AG10803 (cell line): Measurements from ENCODE around the gene RABL2A.
A peak's percentile ranks its signal among the peaks of the same experiment; 100 is the strongest.
"Not testable (repeated sequence)": the region's sequence is repeated elsewhere in the genome, so short reads cannot be mapped to it uniquely, and the experiment has no call there.

ENCODE experiments used
- DNase-seq: peaks from one replicate; pipeline ENCODE4 v3.0.0; 2010; ENCODE audit warnings: low read depth
- H3K4me3 ChIP-seq: 2 replicates; pipeline ENCODE4 v1.5.1; 2011; ENCODE audit warnings: mild to moderate bottlenecking, low read length, control low read depth
- TF ChIP-seq, protein P1 (sequence below): conservative IDR thresholded peaks from 2 replicates; pipeline ENCODE4 v1.5.1; 2011; ENCODE audit warnings: mild to moderate bottlenecking, low read length, control low read depth, inconsistent platforms

The RABL2A gene

DNA sequence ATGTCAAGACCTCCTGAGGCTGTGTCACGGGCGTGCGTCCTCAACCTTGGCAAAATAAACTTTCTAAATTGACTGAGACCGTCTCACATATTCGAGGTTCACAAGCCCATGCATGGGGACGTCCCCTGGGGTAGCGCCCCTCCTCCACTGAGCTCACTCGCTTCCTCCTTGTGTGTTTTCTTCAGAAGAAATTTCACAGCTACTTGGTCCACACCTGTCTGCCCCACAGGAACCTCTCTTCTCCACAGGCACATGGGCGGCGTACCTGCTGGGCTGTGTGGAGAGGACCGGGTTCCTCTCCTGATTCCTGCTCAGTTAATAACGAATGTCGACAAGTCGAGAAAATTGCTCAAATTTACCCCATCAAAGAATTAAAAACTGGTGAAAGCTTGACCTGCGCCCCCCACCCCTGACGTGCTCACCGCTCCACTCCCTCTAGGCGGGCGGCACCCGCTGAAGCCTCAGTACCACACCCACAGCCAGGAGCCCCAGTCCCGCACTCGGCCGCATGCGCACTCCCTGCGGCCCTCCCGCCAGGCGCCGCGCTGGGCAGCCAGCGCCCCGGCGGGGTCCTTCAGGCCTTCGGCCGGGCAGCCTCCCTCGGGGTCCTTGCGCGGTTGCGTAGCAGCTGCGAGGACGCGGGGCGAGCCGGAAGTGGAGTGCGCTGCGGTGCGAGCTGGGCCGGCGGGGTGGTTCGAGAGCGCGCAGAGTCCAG lies at the start of gene RABL2A:
TSS of gene RABL2A (plus strand) at position 651 of the 715 bp plus-strand sequence. CDS start 1,341 bp downstream, outside the sequence.
- peak within 1 kb of the TSS; percentile 64 for H3K4me3 ChIP-seq
- peak; percentile 74 for DNase-seq

DNA sequence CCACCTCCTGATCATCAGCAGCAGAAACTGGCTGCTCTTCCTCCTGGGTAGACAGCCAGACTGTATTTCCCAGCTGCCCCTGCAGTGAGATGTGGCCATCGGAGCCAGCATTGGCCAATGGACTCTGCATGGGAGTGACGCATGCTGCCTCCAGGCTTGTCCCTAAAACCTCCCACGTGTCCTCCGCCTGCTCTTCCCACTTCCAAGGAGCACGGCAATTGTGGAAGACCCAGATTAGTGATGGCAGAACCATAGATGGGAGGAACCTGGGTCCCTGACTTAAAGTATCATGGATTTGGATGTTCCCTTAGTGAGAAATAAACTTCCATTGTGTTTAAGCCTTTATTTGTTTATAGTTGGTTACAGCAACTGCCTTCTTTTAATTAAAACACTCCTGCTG lies 48.6 kb upstream of the RABL2A start:
- H3K4me3 ChIP-seq, DNase-seq: not testable (repeated sequence)

DNA sequence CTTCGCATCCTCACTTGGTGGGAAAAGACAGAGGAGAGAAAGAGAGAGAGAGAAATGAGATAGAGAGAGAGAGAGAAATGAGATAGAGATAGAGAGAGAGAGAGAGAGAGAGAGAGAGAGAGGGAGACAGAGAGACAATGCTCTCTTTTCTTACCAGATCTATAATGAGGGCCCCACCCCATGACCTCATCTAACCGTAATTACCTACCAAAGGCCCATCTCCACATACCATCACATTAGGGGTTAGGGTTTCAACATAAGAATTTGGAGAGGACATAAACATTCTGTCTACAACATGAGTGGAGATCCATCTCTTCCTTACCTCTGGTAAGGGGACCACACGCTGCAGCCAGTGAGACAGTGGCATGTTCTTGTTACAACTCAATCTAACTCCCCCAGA lies 44.6 kb upstream of the RABL2A start:
- H3K4me3 ChIP-seq, DNase-seq: not testable (repeated sequence)

DNA sequence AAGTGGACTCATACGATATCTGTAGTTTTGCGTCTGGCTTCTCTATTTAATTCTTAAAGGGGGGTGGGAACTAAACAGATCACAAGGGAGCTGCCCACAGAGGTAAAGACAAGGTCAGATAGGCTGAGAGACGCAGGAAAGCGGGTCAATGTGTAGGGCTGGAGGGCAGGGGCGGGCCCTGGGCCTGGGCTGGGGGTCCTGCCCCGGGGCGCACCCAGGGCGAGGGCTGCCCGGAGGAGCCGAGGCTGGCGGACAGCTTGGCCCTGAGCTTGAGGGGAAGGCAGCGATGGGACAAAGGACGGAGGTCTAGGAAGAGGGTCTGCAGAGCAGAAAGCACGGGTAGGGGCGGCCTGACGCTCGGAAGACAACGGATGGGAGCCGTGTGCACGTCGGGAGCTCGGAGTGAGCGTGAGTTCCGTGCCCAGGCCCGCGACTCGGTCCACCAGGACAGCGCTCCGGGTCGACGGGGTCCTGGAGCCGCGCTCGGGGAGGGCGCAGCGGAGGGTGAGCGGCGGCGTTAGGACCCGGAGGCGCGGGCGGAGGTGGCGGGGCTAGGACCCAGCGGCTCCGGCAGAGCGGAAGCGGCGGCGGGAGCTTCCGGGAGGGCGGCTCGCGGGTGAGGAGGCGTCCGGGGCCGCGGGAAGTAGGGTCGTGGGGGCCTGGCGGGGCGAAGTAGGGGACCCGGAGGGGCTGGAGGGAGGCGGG lies 43.4 kb upstream of the RABL2A start:
- peak; percentile 77 for DNase-seq
- H3K4me3 ChIP-seq, result peak overlapping the region; percentile 63

DNA sequence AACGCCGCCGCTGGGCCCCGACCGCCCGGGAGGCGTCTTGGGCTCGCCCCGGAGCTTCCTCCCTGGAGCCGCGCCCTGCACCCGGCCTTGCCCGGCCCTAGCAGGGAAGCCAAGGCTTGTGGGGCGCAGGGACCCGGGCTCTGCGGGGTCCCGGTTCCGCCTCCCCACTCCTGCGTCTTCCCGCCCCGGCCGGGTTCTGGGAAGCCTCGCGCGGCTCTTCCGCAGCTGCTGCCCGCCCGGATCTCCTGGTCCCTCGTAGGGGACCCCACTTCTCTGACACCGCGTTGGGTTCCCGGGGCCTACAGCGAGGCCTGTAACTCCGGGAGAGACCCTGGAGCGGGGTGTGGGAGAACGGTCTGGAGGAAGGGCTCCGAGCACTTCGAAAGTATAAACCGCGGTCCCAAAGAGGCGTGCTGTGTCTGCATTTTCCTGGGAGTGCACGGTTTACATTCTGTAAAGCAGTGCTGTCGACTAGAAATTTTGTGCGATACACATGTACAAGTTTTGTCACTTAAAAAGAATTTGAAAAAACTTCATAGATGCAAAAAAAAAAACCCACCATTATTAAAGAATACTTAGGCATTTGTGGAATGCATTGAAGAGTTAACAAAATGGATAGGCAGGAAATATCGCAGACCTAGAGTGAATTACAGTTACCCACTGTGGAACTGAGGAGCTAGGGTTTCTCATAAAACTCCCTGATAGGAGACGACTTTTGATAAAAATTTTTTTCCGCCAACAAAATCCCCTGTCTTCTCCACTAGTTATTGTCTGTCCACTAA lies 42.6 kb upstream of the RABL2A start:
- peak; percentile 29 for DNase-seq
- peak overlapping the region; percentile 62 for H3K4me3 ChIP-seq

DNA sequence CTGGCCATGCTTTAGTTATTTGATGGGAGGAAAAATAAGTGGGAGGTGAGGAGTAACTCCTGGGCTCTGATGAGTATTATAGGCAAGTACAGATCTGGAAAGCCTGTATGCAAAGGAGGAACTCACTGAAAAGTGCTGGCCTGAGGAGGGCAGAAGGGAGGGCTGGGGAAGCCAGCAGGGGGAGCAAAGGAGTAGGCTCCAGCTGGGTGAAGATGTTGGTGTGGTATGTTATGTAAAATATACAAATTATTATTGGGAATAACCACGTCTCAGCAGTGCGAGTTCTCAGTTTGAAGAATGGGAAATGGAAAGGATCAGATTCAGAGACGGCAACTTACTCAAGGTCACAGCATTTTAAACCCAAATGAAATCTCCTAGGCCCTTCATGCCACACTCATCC lies 39.9 kb upstream of the RABL2A start:
- DNase-seq, result peak; percentile 40
- not testable (repeated sequence) for H3K4me3 ChIP-seq
- TF ChIP-seq, protein P1, sequence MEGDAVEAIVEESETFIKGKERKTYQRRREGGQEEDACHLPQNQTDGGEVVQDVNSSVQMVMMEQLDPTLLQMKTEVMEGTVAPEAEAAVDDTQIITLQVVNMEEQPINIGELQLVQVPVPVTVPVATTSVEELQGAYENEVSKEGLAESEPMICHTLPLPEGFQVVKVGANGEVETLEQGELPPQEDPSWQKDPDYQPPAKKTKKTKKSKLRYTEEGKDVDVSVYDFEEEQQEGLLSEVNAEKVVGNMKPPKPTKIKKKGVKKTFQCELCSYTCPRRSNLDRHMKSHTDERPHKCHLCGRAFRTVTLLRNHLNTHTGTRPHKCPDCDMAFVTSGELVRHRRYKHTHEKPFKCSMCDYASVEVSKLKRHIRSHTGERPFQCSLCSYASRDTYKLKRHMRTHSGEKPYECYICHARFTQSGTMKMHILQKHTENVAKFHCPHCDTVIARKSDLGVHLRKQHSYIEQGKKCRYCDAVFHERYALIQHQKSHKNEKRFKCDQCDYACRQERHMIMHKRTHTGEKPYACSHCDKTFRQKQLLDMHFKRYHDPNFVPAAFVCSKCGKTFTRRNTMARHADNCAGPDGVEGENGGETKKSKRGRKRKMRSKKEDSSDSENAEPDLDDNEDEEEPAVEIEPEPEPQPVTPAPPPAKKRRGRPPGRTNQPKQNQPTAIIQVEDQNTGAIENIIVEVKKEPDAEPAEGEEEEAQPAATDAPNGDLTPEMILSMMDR, result peak; percentile 48

DNA sequence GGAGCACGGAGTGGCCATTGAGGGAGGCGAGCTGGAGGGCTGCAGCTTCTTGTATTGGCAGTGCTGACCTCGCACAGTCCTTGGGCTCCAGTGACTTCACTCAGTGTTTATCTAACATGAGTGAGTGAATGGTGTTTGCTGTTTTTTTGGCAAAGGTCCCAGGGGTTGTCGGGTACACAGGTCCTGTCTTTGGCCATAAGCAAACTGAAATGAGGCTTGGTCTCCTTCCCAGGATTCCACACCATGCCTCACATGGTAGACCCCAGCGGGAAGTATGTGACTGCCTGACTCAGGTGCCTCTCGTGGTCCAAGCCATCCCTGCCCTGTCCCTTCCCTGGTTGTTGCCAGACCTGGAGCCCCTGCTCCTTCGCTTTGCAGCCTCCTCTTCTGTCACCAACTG lies 37.5 kb upstream of the RABL2A start:
- not testable (repeated sequence) for DNase-seq

DNA sequence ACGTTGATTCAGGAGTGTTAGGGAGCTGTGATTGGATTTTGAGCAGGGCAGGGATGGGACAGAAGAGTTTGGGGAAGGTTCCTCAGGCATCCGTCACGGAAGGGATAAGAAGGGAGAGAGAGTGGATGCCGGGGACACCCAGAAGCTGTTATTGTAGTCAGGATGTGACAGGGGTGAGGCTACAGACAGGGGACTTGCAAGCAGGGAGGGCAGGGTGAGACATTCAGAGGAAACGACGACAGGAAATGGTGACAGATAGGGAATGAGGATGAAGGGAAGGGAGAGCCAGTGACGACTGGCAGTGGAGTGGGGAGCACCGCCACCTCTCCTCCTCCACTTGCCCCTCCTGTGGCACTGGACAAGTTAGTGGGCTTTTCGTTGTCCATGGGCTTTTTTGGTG lies 35.1 kb upstream of the RABL2A start:
- not testable (repeated sequence) for H3K4me3 ChIP-seq, DNase-seq

More for the DNA sequence above, 37.5 kb upstream of the RABL2A start:
- not testable (repeated sequence) for H3K4me3 ChIP-seq

DNA sequence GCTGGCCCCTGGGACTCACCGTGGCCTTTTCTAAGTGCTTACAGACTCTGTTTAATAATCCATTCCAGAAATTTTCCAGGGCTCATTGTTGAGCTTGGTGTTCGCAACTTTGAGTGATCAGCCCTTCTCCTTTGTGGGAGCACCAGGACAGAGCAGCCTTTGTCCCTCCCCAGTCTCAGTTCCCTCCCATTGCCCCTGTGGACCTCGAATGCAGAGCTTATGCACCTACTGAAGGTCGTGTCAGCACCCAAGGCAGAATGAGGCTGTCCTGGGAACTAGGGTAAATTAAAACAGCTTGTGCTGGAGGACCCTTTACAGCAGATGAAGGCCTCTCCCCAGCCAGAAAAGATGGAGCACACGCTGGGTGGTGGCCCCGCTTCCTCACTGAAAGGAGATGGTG lies 33.8 kb upstream of the RABL2A start:
- not testable (repeated sequence) for H3K4me3 ChIP-seq, DNase-seq

DNA sequence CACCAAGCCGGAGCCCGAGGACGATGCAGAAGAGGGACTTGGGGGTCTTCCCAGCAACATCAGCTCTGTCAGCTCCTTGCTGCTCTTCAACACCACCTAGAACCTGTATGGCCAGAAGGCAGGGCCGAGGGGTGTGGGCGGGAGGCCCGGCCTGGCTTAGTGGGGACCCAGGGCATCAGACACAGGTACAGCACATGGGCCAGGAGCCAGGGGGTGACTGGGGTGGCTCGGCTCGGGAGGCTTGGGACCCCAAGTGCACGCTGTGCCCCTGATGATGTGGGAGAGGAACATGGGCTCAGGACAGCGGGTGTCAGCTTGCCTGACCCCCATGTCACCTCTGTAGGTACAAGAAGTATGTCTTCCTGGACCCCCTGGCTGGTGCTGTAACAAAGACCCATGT lies 31.3 kb upstream of the RABL2A start:
- DNase-seq, H3K4me3 ChIP-seq: not testable (repeated sequence)

DNA sequence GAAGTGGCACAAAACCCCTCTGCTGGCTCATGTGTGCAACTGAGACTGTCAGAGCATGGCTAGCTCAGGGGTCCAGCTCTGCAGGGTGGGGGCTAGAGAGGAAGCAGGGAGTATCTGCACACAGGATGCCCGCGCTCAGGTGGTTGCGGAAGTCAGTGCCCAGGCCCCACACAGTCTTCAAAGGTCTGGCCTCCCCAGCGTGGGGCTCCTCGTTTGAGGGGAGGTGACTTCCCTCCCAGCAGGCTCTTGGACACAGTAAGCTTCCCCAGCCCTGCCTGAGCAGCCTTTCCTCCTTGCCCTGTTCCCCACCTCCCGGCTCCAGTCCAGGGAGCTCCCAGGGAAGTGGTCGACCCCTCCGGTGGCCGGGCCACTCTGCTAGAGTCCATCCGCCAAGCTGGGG lies 29.9 kb upstream of the RABL2A start:
- not testable (repeated sequence) for H3K4me3 ChIP-seq, DNase-seq

DNA sequence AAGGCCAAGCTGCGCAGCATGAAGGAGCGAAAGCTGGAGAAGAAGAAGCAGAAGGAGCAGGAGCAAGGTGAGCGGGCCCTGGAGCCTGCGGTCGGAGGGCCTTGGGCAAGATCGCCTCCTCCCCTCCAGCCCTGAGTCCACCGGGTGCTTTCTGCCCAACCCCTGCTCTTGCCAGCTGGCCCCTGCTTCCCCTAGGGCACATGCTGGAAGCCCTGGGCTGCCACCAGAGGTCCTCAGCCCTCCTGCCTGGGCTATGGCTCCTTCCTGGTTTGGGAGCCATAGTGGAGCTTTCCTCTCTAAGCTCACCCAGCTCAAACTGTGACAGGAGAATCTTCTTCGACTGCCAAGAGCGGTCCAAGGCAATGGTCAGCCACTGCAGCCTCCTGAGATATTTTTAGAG lies 29.5 kb upstream of the RABL2A start:
- not testable (repeated sequence) for DNase-seq, H3K4me3 ChIP-seq

DNA sequence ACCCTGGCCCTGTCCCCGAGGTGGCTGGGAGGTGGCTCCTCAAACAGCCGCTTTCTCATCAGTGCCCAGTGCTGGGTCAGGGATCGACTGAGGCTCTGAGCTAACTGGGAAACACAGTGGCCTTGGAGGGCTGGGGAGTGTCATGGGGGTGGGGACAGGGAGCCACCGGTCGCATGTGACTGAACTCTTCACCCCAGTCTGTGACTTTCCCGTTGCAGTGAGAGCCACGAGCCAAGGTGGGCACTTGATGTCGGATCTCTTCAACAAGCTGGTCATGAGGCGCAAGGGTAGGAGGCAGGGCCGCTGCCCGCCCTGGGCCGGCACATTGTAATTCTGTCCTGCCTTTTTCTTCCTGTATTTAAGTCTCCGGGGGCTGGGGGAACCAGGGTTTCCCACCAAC lies 28.9 kb upstream of the RABL2A start:
- DNase-seq, H3K4me3 ChIP-seq: not testable (repeated sequence)

DNA sequence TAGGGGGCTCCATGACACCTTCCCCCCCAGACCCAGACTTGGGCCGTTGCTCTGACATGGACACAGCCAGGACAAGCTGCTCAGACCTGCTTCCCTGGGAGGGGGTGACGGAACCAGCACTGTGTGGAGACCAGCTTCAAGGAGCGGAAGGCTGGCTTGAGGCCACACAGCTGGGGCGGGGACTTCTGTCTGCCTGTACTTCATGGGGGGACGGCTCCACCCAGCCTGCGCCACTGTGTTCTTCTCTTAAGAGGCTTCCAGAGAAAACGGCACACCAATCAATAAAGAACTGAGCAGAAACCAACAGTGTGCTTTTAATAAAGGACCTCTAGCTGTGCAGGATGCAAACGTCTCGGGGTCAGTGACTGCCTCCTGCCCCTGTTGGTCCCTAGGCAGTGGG lies 28.3 kb upstream of the RABL2A start:
- DNase-seq, H3K4me3 ChIP-seq: not testable (repeated sequence)

DNA sequence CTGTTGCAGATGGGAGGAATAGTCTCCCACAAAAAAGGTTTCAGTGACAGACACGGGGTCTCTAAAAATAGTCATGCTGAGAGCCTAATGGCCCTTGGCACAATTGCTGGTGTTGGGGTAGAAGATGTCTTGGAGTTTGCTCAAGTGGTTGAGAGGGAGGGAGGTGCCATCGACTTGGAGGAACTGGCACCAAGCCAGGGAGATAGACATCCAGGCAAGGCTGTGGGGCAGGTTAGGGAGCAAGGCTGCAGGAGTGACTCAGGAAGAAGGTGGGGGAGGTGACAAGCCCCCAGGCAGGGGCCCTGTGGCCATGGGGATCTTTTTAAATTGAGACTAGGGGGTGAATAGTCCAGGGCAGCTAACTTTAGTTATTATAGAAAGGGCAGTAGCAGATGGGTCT lies 27.9 kb upstream of the RABL2A start:
- not testable (repeated sequence) for H3K4me3 ChIP-seq, DNase-seq

DNA sequence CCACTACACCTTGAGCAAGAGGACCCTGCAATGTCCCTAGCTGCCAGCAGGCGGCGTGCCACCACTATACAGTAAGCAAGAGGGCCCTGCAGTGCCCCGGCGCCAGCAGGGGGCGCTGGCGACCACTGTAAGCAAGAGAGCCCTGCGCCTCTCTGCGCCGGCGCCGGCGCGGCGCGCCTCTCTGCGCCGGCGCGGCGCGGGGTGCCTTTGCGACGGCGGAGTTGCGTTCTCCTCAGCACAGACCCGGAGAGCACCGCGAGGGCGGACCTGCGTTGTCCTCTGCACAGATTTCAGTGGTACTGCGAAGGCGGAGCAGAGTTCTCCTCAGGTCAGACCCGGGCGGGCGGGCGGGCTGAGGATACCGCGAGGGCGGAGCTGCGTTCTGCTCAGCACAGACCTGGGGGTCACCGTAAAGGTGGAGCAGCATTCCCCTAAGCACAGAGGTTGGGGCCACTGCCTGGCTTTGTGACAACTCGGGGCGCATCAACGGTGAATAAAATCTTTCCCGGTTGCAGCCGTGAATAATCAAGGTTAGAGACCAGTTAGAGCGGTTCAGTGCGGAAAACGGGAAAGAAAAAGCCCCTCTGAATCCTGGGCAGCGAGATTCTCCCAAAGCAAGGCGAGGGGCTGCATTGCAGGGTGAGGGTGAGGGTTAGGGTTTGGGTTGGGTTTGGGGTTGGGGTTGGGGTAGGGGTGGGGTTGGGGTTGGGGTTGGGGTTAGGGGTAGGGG lies 24.9 kb upstream of the RABL2A start:
- not testable (repeated sequence) for H3K4me3 ChIP-seq
- peak; percentile 43 for DNase-seq
